GM21390 (cell line): ENCODE results near the gene OR2V1.

Source experiments
- ATAC-seq: cut with Tn5 transposase; IDR thresholded peaks from one replicate; pipeline ENCODE4 v1.9.1; 2021; ENCODE audit not compliant: unreplicated experiment

The OR2V1 gene

GRCh38 chr5:181084621-181085195 is 46.3 kb downstream of the OR2V1 start:
- no peak for ATAC-seq

GRCh38 chr5:181081989-181082388 is 49.0 kb downstream of the OR2V1 start:
- no peak for ATAC-seq

GRCh38 chr5:181076920-181077319 is 54.0 kb downstream of the OR2V1 start:
- ATAC-seq, result no peak
